Fibroblast of gingiva (primary cell): ENCODE data around the gene FRS2.

Source experiments
- DNase-seq: peaks from one replicate; pipeline ENCODE4 v3.0.0-alpha.2; 2011; ENCODE audit warnings: low read depth

FRS2 gene

GRCh38 chr12:69464428-69464827 is 5.8 kb upstream of the FRS2 start:
- no peak for DNase-seq

DNA sequence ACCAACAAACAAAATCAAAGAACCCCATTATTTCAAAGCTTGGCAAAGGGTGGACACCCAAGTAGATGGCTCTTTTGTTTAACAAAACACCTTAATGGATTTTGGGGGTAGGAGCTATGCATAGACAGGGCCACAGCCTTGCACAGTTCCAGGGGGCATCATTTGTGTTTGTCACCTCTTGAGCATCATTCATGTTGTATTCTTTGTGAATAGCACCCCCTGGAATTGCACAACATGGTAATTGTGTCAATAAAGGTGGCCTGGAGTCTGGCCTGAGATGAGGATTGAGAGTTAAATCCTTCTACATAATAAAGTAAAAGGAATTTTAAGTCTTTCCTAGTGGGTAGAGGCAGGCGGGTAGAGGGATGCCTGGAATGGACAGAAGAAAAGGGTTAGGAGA is 3.3 kb upstream of the FRS2 start:
- DNase-seq = no peak

DNA sequence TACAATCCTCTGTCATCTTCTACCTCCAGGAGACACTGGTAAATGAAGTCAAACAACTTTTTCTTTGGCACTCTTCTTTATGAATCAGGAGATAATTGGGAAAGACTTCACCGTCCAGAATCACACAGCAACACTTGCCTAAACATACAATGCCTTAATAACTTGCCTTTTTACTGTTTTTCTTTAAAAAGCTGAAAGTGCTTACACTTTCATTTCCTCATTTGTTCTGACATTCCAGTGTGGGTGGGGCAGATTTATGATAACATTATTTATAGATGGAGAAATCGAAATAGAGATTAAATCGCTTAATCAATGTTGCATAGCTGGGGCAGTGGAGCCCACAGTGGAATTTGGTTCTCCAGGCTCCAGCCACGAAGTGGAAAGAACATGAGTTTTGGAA is 2.8 kb upstream of the FRS2 start:
- no peak for DNase-seq

DNA sequence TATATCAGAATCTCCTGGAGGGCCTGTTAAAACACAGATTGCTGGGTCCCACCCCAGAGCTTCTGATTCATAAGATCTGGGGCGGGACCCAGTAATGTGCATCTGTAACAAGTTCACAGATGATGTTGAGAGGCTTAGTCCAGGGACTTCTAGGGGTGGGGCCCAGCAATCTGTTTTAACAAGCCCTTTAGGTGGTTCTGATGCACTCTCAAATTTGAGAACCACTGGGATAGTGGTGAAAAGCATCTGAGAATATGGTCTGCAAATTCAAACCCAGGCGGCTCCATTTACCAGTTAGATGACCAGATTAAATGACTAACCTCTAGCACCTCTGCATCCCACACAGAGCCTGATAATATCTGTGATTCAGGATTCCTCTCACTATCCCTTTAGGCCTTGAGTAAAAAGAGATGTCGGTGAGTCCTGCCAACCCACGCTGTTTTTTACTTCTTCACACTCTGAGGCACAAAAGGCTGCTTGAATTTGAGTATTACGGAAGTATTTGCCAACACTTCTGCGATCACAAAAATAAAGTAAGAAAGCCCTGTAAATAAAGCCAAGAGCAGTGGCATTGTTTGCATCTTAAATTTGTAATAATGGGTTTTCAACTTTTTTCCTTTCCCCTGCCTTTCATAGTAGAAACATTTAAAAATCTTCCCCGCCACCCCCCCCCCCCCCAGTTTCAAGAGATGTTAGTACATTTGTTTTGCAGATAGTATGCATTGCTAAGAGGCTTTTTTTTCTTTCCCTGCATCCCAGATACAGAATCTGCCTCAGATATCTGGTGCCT is 1.8 kb upstream of the FRS2 start:
- DNase-seq = no peak

- no peak for DNase-seq
Measured at GRCh38 chr12:69469854-69470188, 367 bp upstream of the FRS2 start.

GRCh38 chr12:69471076-69471430 is 865 bp downstream of the FRS2 start:
- DNase-seq = no peak

- no peak for DNase-seq
Measured at GRCh38 chr12:69471667-69472385, 1.6 kb downstream of the FRS2 start.

- DNase-seq = no peak
Measured at GRCh38 chr12:69473262-69473661, 3.1 kb downstream of the FRS2 start.

- no peak for DNase-seq
Measured at GRCh38 chr12:69474456-69474855, 4.3 kb downstream of the FRS2 start.

- DNase-seq = peak; percentile 81
Measured at GRCh38 chr12:69475237-69475975, 5.2 kb downstream of the FRS2 start.

- DNase-seq = peak; percentile 43
Measured at GRCh38 chr12:69476276-69477017, 6.3 kb downstream of the FRS2 start.

GRCh38 chr12:69479675-69480074 is 9.5 kb downstream of the FRS2 start:
- no peak for DNase-seq

DNA sequence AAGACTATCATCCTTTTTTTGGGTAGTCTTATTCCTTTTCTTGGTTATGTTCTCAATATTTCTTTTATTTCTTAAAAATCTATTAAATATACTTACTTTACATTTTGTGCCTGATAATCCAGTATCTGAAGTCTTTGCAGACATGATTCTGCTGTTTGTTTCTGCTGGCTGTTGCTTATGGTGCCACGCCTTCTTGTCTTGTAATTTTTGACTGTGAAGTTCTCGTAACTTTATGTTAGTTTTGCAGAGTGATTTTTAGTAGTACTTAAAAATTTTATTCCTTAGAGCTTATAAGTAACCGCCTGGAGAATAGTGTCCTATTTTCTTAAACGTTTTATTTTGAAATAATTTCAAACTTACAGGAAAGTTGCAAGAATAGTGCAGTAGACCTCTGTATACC is 10.5 kb downstream of the FRS2 start:
- no peak for DNase-seq

GRCh38 chr12:69481133-69481532 is 10.9 kb downstream of the FRS2 start:
- no peak for DNase-seq

- DNase-seq = no peak
Measured at GRCh38 chr12:69483700-69484099, 13.5 kb downstream of the FRS2 start.

DNA sequence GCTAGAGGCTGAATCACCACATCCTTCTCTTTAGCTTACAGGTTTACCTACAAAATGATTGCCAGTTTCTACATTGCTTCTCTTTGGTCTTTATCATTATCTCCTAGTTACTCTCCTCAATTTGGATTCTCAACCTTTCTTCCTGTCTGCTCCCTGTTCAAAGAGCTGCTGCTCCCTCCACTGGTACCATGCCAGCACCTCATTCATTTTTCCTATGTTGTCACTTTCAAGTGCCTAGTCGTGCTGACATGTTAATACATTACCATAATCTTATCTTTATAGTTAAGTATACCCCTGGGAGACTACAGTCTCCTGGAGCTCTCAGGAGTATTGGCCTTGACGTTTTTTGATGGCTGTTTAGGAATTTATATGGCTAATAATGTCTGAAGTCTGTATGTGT is 14.2 kb downstream of the FRS2 start:
- no peak for DNase-seq

GRCh38 chr12:69490920-69491643 is 20.9 kb downstream of the FRS2 start:
- DNase-seq = no peak

DNA sequence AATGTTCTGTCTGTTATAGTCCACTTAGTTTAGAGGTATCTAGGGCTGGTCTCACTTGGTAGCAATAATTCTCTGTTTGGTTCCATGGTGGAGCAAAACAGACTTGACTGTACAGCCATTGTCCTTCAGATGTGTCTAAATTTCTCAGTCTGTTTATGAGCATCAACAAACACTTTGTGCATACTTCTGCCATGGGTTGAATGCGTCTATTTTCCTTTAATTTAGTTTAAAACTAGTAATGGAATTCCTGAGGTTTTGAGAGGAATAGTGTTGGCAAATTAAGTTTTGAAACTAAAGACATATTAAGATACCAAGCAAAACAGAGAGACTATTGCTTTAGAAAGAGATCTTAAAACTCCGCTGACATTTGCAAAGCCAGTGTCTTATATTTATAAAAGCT is 22.6 kb downstream of the FRS2 start:
- DNase-seq = no peak

- peak; percentile 30 for DNase-seq
Measured at GRCh38 chr12:69495071-69495470, 24.9 kb downstream of the FRS2 start.

GRCh38 chr12:69497308-69498026 is 27.3 kb downstream of the FRS2 start:
- DNase-seq = no peak

DNA sequence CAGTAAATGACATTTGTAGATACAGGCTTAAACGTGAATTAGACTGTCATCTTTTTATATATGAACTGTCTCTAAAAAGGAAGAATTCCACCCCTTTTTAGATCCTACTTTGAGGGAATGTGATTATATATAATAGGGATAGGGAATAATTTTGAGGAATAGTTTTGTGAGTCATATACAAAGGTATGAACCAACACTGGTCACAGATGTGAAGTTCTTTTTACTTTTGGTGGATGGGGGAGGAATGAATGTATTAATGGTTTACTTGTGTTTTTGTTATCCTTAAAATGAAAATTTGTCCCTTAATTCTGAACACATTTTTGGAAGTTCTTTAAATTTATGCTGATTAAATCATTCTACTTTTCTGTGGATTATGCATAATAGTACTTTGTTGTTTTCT is 30.4 kb downstream of the FRS2 start:
- DNase-seq = no peak
